ENCODE measurements around the gene APOO.

The APOO gene

GRCh38 chrX:23907498-23908218, at the start of gene APOO, which contains the start of gene CXorf58:
APOO (minus strand) TSS chrX:23907938; CDS start chrX:23907702, 236 bp downstream.
CXorf58 (plus strand) TSS chrX:23908006; CDS start chrX:23910303, 2,297 bp downstream.
- DNase-seq = peak; percentile 83

- DNase-seq = no peak
These were observed 46.7 kb upstream of the APOO start for GRCh38 chrX:23954396-23954795.

GRCh38 chrX:23953908-23954269, 46.2 kb upstream of the APOO start:
- DNase-seq = no peak

- DNase-seq = peak; percentile 1
These were observed 45.5 kb upstream of the APOO start for GRCh38 chrX:23952984-23953907.

- DNase-seq = no peak
These were observed 44.7 kb upstream of the APOO start for GRCh38 chrX:23952391-23952790.

- no peak for DNase-seq
These were observed 37.5 kb upstream of the APOO start for GRCh38 chrX:23945206-23945605.

GRCh38 chrX:23944234-23944633, 36.5 kb upstream of the APOO start:
- no peak for DNase-seq

GRCh38 chrX:23939203-23939602, 31.5 kb upstream of the APOO start:
- DNase-seq = no peak

GRCh38 chrX:23938690-23939089, 31.0 kb upstream of the APOO start:
- no peak for DNase-seq

GRCh38 chrX:23937100-23937499, 29.4 kb upstream of the APOO start:
- DNase-seq = no peak

GRCh38 chrX:23936180-23936579, 28.4 kb upstream of the APOO start:
- no peak for DNase-seq

- no peak for DNase-seq
These were observed 27.4 kb upstream of the APOO start for GRCh38 chrX:23935106-23935505.

- DNase-seq = no peak
These were observed 24.3 kb upstream of the APOO start for GRCh38 chrX:23932046-23932445.

GRCh38 chrX:23930894-23931604, 23.3 kb upstream of the APOO start:
- DNase-seq = no peak

GRCh38 chrX:23926015-23926414, 18.3 kb upstream of the APOO start:
- DNase-seq = no peak

GRCh38 chrX:23919706-23920320, 12.1 kb upstream of the APOO start:
- no peak for DNase-seq

- DNase-seq = no peak
These were observed 11.4 kb upstream of the APOO start for GRCh38 chrX:23919148-23919547.

- no peak for DNase-seq
These were observed 3.5 kb upstream of the APOO start for GRCh38 chrX:23911126-23911835.

GRCh38 chrX:23908219-23909004, 674 bp upstream of the APOO start:
- DNase-seq = no peak

- peak; percentile 3 for DNase-seq
These were observed 634 bp downstream of the APOO start for GRCh38 chrX:23907111-23907497.

GRCh38 chrX:23904096-23904495, 3.6 kb downstream of the APOO start:
- no peak for DNase-seq
